OCI-LY1 (cell line): Measurements from ENCODE around the gene ARMC9.
"Not testable (repeated sequence)": the region's sequence is repeated elsewhere in the genome, so short reads cannot be mapped to it uniquely, and the experiment has no call there.

Experiments
- H2AFZ ChIP-seq: fragments of 200-600 bp; sonication (generic), shearing (Covaris generic); 2 replicates; pipeline ENCODE4 v1.6.0; 2014; ENCODE audit warnings: antibody characterized with exemption, mild to moderate bottlenecking, low read length
- H3F3A ChIP-seq: fragments of 200-600 bp; sonication (generic), shearing (Covaris generic); 2 replicates; pipeline ENCODE4 v1.6.0; 2014; ENCODE audit warnings: mild to moderate bottlenecking, antibody characterized with exemption, low read length, moderate library complexity; ENCODE audit not compliant: insufficient read depth
- H3K27ac ChIP-seq: fragments of 200-600 bp; sonication (generic); 2 replicates; pipeline ENCODE4 v1.5.1; 2014; ENCODE audit warnings: low read length, mixed run types, mild to moderate bottlenecking, low read depth; ENCODE audit not compliant: poor library complexity, severe bottlenecking
- H3K27me3 ChIP-seq: fragments of 200-600 bp; sonication (generic); 2 replicates; pipeline ENCODE4 v1.6.0; 2014; ENCODE audit warnings: antibody characterized with exemption, mild to moderate bottlenecking, low read length, moderate library complexity; ENCODE audit not compliant: insufficient read depth
- H3K36me3 ChIP-seq: fragments of 200-600 bp; sonication (generic); 2 replicates; pipeline ENCODE4 v1.6.1; 2014; ENCODE audit warnings: mild to moderate bottlenecking, antibody characterized with exemption, low read length, moderate library complexity, mixed read lengths; ENCODE audit not compliant: insufficient read depth
- H3K4me1 ChIP-seq: fragments of 200-600 bp; sonication (generic); 2 replicates; pipeline ENCODE4 v1.5.1; 2014; ENCODE audit warnings: mild to moderate bottlenecking, low read length, moderate library complexity; ENCODE audit not compliant: insufficient read depth, severe bottlenecking
- H3K4me2 ChIP-seq: fragments of 200-600 bp; sonication (generic), shearing (Covaris generic); 2 replicates; pipeline ENCODE4 v1.6.1; 2014; ENCODE audit warnings: low read length
- H3K4me3 ChIP-seq: fragments of 200-600 bp; sonication (generic); 2 replicates; pipeline ENCODE4 v1.5.1; 2014; ENCODE audit warnings: low read length, low read depth, mild to moderate bottlenecking, mixed read lengths; ENCODE audit not compliant: poor library complexity, severe bottlenecking
- H3K79me2 ChIP-seq: fragments of 200-600 bp; shearing (Covaris generic); 2 replicates; pipeline ENCODE4 v1.6.1; 2016; ENCODE audit warnings: mixed run types, low read length, mixed read lengths; ENCODE audit not compliant: insufficient read depth
- H3K9ac ChIP-seq: fragments of 200-600 bp; sonication (generic), shearing (Covaris generic); 2 replicates; pipeline ENCODE4 v1.6.1; 2014; ENCODE audit warnings: mild to moderate bottlenecking, low read length, mixed read lengths
- H3K9me2 ChIP-seq: fragments of 200-600 bp; sonication (generic), shearing (Covaris generic); 2 replicates; pipeline ENCODE4 v1.6.1; 2014; ENCODE audit warnings: low read depth, mild to moderate bottlenecking, low read length, mixed read lengths
- H3K9me3 ChIP-seq: fragments of 200-600 bp; shearing (Covaris generic); 2 replicates; pipeline ENCODE4 v1.6.1; 2014; ENCODE audit warnings: low read length, mixed read lengths
- H4K20me1 ChIP-seq: fragments of 200-600 bp; sonication (generic), shearing (Covaris generic); 2 replicates; pipeline ENCODE4 v1.6.0; 2016; ENCODE audit warnings: mild to moderate bottlenecking, low read length; ENCODE audit not compliant: insufficient read depth
- CTCF ChIP-seq: fragments of 200-600 bp; sonication (generic), shearing (Covaris generic); IDR thresholded peaks from 2 replicates; pipeline ENCODE4 v1.5.1; 2017; ENCODE audit warnings: mild to moderate bottlenecking, antibody characterized with exemption, low read length, moderate library complexity, mixed read lengths
- EZH2 ChIP-seq: fragments of 200-600 bp; sonication (generic), shearing (Covaris generic); IDR thresholded peaks from 2 replicates; pipeline ENCODE4 v1.8.0; 2017; ENCODE audit warnings: borderline replicate concordance, mixed run types, mild to moderate bottlenecking, antibody characterized with exemption, low read length, moderate library complexity, mixed read lengths

The ARMC9 gene

GRCh38 chr2:231300020-231300721 is 101.7 kb downstream of the ARMC9 start:
- Histone ChIP-seq H3K9ac (no peak overlapping the region), H3F3A (no peaks in the 10 kb centered on the region), H3K27me3 (no peaks in the 10 kb centered on the region), H3K4me1 (peaks cover 29% of the 10 kb centered on the region), H3K4me2 (no peak overlapping the region), H2AFZ (no peak overlapping the region), H3K79me2 (no peaks in the 10 kb centered on the region), H4K20me1 (no peaks in the 10 kb centered on the region), H3K4me3 (no peak overlapping the region), H3K27ac (no peak overlapping the region), H3K9me2 (no peaks in the 10 kb centered on the region), H3K36me3 (no peaks in the 10 kb centered on the region), H3K9me3 (no peaks in the 10 kb centered on the region)
- TF ChIP-seq CTCF (no peak), EZH2 (no peak)

GRCh38 chr2:231300722-231301076 is 102.3 kb downstream of the ARMC9 start:
- no peak for TF ChIP-seq CTCF
- Histone ChIP-seq H3K4me1 (peaks cover 29% of the 10 kb centered on the region), H3K79me2 (no peaks in the 10 kb centered on the region), H3K36me3 (no peaks in the 10 kb centered on the region), H2AFZ (no peak overlapping the region), H3F3A (no peaks in the 10 kb centered on the region), H3K27ac (no peak overlapping the region), H3K9ac (no peak overlapping the region), H3K4me2 (no peak overlapping the region), H4K20me1 (no peaks in the 10 kb centered on the region), H3K9me2 (no peaks in the 10 kb centered on the region), H3K9me3 (no peaks in the 10 kb centered on the region), H3K4me3 (no peak overlapping the region), H3K27me3 (no peaks in the 10 kb centered on the region)

GRCh38 chr2:231304259-231304658 is 105.8 kb downstream of the ARMC9 start:
- not testable (repeated sequence) for H3K27me3 ChIP-seq, H3K36me3 ChIP-seq, H3K4me2 ChIP-seq, H3F3A ChIP-seq, H3K9me3 ChIP-seq, H3K79me2 ChIP-seq, H3K9ac ChIP-seq, H3K9me2 ChIP-seq, H3K4me3 ChIP-seq, H4K20me1 ChIP-seq, H3K27ac ChIP-seq, H2AFZ ChIP-seq
- TF ChIP-seq CTCF: peak; percentile 62
- peaks cover 18% of the 10 kb centered on the region for H3K4me1 ChIP-seq
